Gastroesophageal sphincter (tissue), 4 donors: ENCODE data around the gene CNTRL. TPM values are rescaled to one million over a fixed set of nuclear protein-coding genes. Genes with fewer than 3 reads are reported as not detected.

Source experiments
- ATAC-seq: fragments of 150-250 bp; one replicate; pipeline ENCODE4 v1.9.1; 2016; ENCODE audit warnings: mild to moderate bottlenecking, moderate library complexity
- H3K27ac ChIP-seq, 4 donors: fragments of 200-600 bp; sonication (generic) in 3 of 4; 1 replicate in 3 of 4; 2 replicates in 1 of 4; pipeline ENCODE4 v1.5.1; 2016 to 2019
- H3K27me3 ChIP-seq: fragments of 200-600 bp; sonication (generic); one replicate; pipeline ENCODE4 v1.5.1; 2019
- H3K36me3 ChIP-seq, 2 donors: fragments of 200-600 bp; sonication (generic); one replicate each; pipeline ENCODE4 v1.5.1; 2019; ENCODE audit warnings: control low read depth in 1 of 2
- H3K4me1 ChIP-seq, 3 donors: fragments of 200-600 bp; sonication (generic); 1 replicate in 2 of 3; 2 replicates in 1 of 3; pipeline ENCODE4 v1.5.1; 2016 to 2019; ENCODE audit warnings: control low read depth in 2 of 3
- H3K4me3 ChIP-seq, 2 donors: fragments of 200-600 bp; sonication (generic); one replicate each; pipeline ENCODE4 v1.5.1; 2019; ENCODE audit warnings: mild to moderate bottlenecking in 1 of 2, moderate library complexity in 1 of 2
- H3K9me3 ChIP-seq, 3 donors: fragments of 200-600 bp; sonication (generic); one replicate each; pipeline ENCODE4 v1.5.1; 2017 to 2019; ENCODE audit warnings: control low read depth in 2 of 3
- EP300 ChIP-seq: sonication (generic); formaldehyde crosslinking; IDR thresholded peaks from one replicate; pipeline ENCODE4 v1.6.1; 2017; ENCODE audit warnings: antibody characterized with exemption, mild to moderate bottlenecking
- POLR2A ChIP-seq, 2 donors: fragments of 450-650 bp; IDR thresholded peaks; one replicate each; pipeline ENCODE4 v1.6.1; 2017; ENCODE audit warnings: antibody characterized with exemption in 2 of 2, mild to moderate bottlenecking in 2 of 2, moderate library complexity in 1 of 2
- POLR2AphosphoS5 ChIP-seq: sonication (generic); formaldehyde crosslinking; IDR thresholded peaks from one replicate; pipeline ENCODE4 v1.6.1; 2017; ENCODE audit warnings: antibody characterized with exemption
- WGBS, 2 donors: methylation state at CpG; one replicate each; pipeline ENCODE4 v1.1.5; 2018; ENCODE audit warnings: low coverage in 1 of 2; 5-methylcytosine and 5-hydroxymethylcytosine counted together
- small RNA-seq, 4 donors: library from RNA; depleted of rRNA; stranded (forward); fragments of <200 nt; gene quantifications; one replicate each; pipeline ENCODE3, GENCODE V24; 2016
- total RNA-seq, 4 donors: library from RNA; depleted of rRNA; stranded (reverse); fragments of >200 nt; gene quantifications; one replicate each; pipeline ENCODE4 v1.1.0, GENCODE V29; 2016
- TF ChIP-seq, protein P1 (sequence below), 4 experiments: fragments of 200-600 bp in 2 of 4; fragments of 450-650 bp in 2 of 4; sonication (generic) in 1 of 4; IDR thresholded peaks; one replicate each; pipeline ENCODE4 v1.5.1; 2017 to 2019; ENCODE audit warnings: antibody characterized with exemption in 4 of 4, mild to moderate bottlenecking in 2 of 4, moderate library complexity in 2 of 4

The CNTRL gene
- total RNA-seq, 4 donors from 2014 or later = 7.3 to 18.7 (median 16.9) TPM

DNA sequence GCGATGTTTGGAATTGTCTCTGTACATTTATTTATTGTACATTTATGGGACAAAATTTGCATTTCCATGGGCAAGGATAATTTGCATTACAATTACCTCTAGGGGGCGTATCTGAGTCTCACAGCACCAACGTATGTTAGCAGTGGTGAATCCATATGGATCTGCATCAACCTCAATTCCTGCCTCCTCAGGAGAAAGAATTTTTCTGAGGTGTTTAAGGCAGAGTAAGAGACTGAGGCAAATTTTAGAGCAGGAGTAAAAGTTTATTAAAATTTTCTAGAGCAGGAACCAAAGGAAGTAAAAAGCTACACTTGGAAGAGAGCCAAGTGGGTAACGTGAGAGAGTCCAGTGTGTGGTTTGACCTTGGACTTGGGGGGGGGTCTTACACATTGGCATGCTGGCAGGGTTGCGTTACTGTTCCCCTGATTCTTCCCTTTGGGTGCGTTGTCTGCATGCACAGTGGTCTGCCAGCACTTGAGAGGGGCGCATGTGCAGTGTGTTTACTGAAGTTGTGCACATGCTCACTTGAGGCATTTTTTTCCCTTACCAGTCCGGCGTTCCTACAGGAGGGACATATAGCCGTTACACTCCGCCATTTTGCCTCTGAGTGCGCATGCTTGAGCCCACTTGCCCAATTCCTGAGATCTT, 147.9 kb downstream of the CNTRL start:
- ATAC-seq = no peak
- Histone ChIP-seq H3K27me3 (no peaks in the 10 kb centered on the region), H3K4me3 (no peak overlapping the region), H3K36me3 (no peaks in the 10 kb centered on the region), H3K9me3 (no peaks in the 10 kb centered on the region), H3K27ac (no peak overlapping the region), H3K4me1 (peaks cover 0 to 5% (median 0%) of the 10 kb centered on the region in 3 donors)
- TF ChIP-seq EP300 = no peak
- TF ChIP-seq, protein P1, sequence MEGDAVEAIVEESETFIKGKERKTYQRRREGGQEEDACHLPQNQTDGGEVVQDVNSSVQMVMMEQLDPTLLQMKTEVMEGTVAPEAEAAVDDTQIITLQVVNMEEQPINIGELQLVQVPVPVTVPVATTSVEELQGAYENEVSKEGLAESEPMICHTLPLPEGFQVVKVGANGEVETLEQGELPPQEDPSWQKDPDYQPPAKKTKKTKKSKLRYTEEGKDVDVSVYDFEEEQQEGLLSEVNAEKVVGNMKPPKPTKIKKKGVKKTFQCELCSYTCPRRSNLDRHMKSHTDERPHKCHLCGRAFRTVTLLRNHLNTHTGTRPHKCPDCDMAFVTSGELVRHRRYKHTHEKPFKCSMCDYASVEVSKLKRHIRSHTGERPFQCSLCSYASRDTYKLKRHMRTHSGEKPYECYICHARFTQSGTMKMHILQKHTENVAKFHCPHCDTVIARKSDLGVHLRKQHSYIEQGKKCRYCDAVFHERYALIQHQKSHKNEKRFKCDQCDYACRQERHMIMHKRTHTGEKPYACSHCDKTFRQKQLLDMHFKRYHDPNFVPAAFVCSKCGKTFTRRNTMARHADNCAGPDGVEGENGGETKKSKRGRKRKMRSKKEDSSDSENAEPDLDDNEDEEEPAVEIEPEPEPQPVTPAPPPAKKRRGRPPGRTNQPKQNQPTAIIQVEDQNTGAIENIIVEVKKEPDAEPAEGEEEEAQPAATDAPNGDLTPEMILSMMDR (IDR thresholded peaks at IDR 0.05) = peak; percentile 60 to 85 (median 70)
- 50 to 67% methylated on average over 12 of the region's 12 CpGs for WGBS, 2 donors

DNA sequence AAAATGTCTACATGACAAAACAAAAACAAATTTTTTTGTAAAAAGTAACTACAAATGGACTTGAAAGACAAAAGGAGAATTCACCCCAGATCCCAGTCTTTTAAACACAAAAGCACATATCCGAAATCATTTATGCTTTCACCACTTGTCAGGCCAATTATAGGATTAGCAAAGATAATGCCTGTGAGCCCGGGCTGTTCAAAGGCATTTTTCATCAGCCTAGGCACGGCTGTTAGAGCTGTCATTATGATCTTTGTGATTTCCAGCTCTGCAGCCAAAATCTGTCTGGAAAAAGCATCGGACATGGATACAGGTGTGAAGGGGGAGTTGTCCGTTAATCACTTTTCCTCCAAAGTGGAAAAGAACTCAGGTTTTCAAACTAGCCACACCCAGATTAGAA, 150.5 kb downstream of the CNTRL start:
- Histone ChIP-seq H3K4me3 (no peak overlapping the region), H3K4me1 (peaks cover 0 to 5% (median 0%) of the 10 kb centered on the region in 3 donors), H3K36me3 (no peaks in the 10 kb centered on the region), H3K9me3 (no peaks in the 10 kb centered on the region), H3K27me3 (no peaks in the 10 kb centered on the region), H3K27ac (no peak overlapping the region)
- TF ChIP-seq, protein P1 (IDR thresholded peaks at IDR 0.05) = no peak
- no peak for TF ChIP-seq EP300
- no peak for TF ChIP-seq POLR2AphosphoS5
- TF ChIP-seq POLR2A (IDR thresholded peaks at IDR 0.05) = no peak
- no peak for ATAC-seq
- WGBS, 2 donors = 57 to 61% methylated on average over 3 to 5 of the region's 5 CpGs

DNA sequence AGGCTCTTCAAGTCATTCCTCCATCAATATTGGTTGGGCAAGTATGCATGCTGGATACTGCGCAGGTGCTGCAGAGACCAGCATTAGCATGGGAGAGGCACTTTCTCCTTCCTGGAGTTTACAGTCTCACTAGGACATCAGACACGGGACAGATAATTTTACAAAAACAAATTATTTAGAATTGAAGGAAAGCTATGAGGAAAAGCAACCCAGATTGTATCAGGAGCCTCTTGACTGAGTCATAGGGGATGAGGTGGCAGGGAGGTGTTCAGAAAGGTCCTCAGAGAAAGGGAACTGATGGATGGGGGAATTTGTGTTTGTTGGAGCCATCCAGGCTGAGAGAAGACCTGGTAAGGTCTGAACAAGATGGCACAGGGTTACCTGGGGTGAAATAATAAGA, 151.4 kb downstream of the CNTRL start:
- WGBS, 2 donors = 72 to 100% methylated on average over 1 to 2 of the region's 2 CpGs
- Histone ChIP-seq H3K4me3 (no peak overlapping the region), H3K9me3 (no peaks in the 10 kb centered on the region), H3K4me1 (peaks cover 0 to 5% (median 0%) of the 10 kb centered on the region in 3 donors), H3K36me3 (no peaks in the 10 kb centered on the region), H3K27ac (no peak overlapping the region), H3K27me3 (no peaks in the 10 kb centered on the region)
- ATAC-seq = no peak
- no peak for TF ChIP-seq POLR2A (IDR thresholded peaks at IDR 0.05)
- no peak for TF ChIP-seq EP300
- no peak for TF ChIP-seq POLR2AphosphoS5
- TF ChIP-seq, protein P1 (IDR thresholded peaks at IDR 0.05) = no peak

Small RNA genes within 50 kb of the gene (small RNA-seq; reads per million reads assigned to genes)
- 0 reads per million in 4 donors for gene RN7SL181P

Other genes with a start within 250 kb of the CNTRL start
- 10 to 100 TPM; 26.8 to 42.8 (median 33.2) TPM for gene PSMD5, start 232.0 kb upstream of the CNTRL start, total RNA-seq
- 10 to 100 TPM; 27.0 to 82.5 (median 54.3) TPM for gene PHF19, start 197.8 kb upstream of the CNTRL start, total RNA-seq
- 10 to 100 TPM in 1 of 4 donors, 1 to 10 TPM in 3; 1.2 to 14.3 (median 7.1) TPM for gene TRAF1, start 148.2 kb upstream of the CNTRL start, total RNA-seq
- gene C5, start 24.7 kb upstream of the CNTRL start, total RNA-seq = 1 to 10 TPM; 2.7 to 8.9 (median 6.3) TPM
- gene RAB14, start 126.9 kb downstream of the CNTRL start, total RNA-seq = 10 to 100 TPM; 29.7 to 40.2 (median 31.4) TPM
- 1,000 to 10,000 TPM; 2,362 to 3,466 (median 3,146) TPM for gene GSN, start 193.2 kb downstream of the CNTRL start, total RNA-seq